Neural progenitor cell (in vitro differentiated cells): Measurements from ENCODE around the gene LTO1.

Experiments
- EZH2 ChIP-seq: fragments of 200-600 bp; sonication (generic); IDR thresholded peaks from 2 replicates; pipeline ENCODE4 v1.6.1; 2017; ENCODE audit warnings: antibody characterized with exemption, mild to moderate bottlenecking, moderate library complexity
- TF ChIP-seq, protein P1 (sequence below): fragments of 200-600 bp; sonication (generic); IDR thresholded peaks from 2 replicates; pipeline ENCODE4 v1.5.1; 2017; ENCODE audit warnings: antibody characterized with exemption, mild to moderate bottlenecking

DNA sequence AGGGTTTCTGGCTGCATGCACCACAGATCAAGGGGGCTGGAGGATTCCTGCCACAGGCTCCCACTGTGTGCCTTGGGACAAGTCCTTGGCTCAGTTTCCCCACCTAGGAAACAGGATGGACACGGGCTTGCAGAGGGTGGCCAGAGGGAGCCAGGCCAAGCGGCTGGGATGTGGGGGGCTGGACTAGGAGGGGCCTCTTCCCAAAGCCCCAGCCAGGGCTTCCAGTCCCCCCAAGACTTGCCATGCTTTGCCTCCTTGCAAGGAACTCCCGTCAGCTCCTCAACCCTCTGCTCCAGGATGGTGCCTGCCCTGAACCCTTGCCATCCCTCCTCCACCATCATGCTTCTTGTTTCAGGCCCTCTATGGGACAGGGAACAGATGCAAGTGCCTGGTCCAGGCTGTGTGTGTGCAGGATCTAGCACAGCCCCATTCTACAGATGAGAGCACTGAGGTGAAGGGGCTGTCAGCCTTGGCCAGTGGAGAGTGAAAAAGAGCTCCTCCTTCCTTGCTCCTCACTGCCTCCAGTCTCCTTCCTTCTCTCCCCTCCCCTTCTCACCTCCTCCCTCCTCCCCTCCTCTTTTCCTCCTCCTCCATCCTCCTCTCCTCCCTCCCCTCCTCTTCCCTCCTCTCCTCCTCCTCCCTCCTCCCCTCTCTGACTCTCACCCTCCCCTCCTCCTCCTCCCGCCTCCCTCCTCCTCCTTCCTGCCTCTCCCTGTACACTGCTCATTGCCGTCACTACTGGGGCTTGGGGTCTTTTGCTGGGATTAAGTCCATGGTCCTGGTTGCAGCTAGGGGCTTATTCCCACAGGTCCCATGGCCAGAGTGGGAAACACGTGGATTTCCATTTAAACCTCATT, 42.0 kb upstream of the LTO1 start:
- TF ChIP-seq, protein P1, sequence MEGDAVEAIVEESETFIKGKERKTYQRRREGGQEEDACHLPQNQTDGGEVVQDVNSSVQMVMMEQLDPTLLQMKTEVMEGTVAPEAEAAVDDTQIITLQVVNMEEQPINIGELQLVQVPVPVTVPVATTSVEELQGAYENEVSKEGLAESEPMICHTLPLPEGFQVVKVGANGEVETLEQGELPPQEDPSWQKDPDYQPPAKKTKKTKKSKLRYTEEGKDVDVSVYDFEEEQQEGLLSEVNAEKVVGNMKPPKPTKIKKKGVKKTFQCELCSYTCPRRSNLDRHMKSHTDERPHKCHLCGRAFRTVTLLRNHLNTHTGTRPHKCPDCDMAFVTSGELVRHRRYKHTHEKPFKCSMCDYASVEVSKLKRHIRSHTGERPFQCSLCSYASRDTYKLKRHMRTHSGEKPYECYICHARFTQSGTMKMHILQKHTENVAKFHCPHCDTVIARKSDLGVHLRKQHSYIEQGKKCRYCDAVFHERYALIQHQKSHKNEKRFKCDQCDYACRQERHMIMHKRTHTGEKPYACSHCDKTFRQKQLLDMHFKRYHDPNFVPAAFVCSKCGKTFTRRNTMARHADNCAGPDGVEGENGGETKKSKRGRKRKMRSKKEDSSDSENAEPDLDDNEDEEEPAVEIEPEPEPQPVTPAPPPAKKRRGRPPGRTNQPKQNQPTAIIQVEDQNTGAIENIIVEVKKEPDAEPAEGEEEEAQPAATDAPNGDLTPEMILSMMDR: no peak
- no peak for TF ChIP-seq EZH2
